ENCODE measurements around the gene RAB2B.

Gene RAB2B

DNA sequence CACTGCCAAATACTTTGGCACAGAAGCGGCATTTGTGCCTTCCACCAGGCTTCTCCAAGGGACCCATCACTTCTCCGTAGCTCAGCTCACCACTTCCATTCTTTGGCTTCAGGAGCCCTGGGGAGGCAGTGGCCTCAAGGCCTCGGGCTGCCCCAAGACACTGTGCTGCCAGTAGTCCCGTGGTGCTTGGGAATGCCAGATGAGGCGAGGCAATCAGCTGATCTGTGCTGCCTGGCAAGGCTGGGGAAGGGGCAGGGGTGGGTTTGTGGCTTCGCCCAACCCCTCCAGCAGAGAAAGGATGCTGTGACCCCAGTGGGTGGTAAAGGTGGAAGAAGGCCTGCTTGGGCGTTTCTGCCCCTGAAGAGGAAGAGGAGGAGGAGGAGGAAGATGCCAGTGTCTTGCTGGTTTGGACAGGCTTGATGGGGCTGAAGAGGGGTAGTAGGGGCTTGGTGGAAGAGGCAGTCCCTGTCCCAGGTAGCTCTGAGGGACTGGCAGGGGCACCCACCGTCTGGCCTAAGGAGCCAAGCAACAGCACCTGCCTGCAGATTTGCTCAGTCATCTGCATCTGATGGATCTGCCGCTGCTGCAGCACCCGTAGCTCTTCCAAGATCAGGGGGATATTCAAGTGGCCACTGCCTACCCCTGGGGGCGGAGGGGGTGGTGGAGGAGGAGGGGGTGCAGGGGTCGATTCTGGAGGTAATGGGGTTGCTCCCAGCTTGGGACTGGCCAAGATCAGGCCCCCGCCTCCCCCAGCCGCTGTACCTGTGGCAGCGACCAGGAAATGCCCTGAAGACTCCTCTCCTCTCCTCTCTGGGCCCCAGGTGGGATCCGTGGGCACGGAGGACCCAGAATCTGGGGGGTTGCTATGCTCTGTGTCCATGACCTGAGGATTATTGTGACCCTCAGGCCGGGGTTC lies 48.1 kb upstream of the RAB2B start:
- H3K27me3 ChIP-seq (ENCODE audit: control insufficient read depth, low read length): no peaks in the 10 kb centered on the region
- H3K79me2 ChIP-seq (ENCODE audit: control insufficient read depth, low read length): peaks cover 4% of the 10 kb centered on the region
- no peaks in the 10 kb centered on the region for H4K20me1 ChIP-seq (ENCODE audit: control insufficient read depth, insufficient read depth, low read depth, low read length)
- H3F3A ChIP-seq (ENCODE audit: control insufficient read depth, insufficient read depth): peaks cover 13% of the 10 kb centered on the region
- no peak for TF ChIP-seq EZH2phosphoT487 (IDR thresholded peaks at IDR 0.05; ENCODE audit: borderline replicate concordance, low read length)
- TF ChIP-seq, protein P1, sequence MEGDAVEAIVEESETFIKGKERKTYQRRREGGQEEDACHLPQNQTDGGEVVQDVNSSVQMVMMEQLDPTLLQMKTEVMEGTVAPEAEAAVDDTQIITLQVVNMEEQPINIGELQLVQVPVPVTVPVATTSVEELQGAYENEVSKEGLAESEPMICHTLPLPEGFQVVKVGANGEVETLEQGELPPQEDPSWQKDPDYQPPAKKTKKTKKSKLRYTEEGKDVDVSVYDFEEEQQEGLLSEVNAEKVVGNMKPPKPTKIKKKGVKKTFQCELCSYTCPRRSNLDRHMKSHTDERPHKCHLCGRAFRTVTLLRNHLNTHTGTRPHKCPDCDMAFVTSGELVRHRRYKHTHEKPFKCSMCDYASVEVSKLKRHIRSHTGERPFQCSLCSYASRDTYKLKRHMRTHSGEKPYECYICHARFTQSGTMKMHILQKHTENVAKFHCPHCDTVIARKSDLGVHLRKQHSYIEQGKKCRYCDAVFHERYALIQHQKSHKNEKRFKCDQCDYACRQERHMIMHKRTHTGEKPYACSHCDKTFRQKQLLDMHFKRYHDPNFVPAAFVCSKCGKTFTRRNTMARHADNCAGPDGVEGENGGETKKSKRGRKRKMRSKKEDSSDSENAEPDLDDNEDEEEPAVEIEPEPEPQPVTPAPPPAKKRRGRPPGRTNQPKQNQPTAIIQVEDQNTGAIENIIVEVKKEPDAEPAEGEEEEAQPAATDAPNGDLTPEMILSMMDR (IDR thresholded peaks at IDR 0.05; ENCODE audit: low read depth, low read length, poor library complexity, severe bottlenecking): no peak
- H3K9me2 ChIP-seq (replicated peaks; ENCODE audit: control insufficient read depth, low read length): no peaks in the 10 kb centered on the region
- H3K36me3 ChIP-seq (ENCODE audit: control insufficient read depth, low read length): 0 out of 2 replicates have a peak, but pooled peaks cover 4% of the 10 kb centered on the region
- peak overlapping the region; percentile 98 for H3K4me2 ChIP-seq (ENCODE audit: low read length)
- peaks cover 36% of the 10 kb centered on the region for H3K4me1 ChIP-seq (ENCODE audit: control insufficient read depth, low read length)
- H3K4me3 ChIP-seq (ENCODE audit: low read length): peak overlapping the region; percentile 86
- no peak overlapping the region for H3K27ac ChIP-seq (ENCODE audit: low read depth, low read length)
- H3K9me3 ChIP-seq (ENCODE audit: control insufficient read depth, insufficient read depth, low read length): no peaks in the 10 kb centered on the region

DNA sequence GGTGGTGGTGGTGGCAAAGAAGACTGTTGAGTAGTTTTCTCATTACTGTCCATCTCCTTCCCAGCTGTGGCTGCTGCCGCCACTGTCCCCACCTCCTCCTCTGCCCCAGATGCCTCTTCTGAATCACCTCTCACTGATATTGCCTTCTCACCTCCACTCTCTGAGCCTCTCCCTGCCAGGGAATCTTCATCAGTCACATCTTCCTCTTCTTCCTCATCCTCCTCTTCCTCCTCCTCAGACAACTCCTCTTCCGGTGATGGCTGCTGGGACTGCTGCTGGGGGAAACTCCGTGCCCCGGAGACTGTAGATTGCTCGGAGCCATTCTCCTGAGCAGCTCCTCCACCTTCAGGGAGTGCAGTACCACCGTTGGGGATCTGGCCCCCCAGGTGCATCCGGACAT lies 46.4 kb upstream of the RAB2B start:
- H3K27me3 ChIP-seq (ENCODE audit: control insufficient read depth, low read length): no peaks in the 10 kb centered on the region
- H3K27ac ChIP-seq (ENCODE audit: low read depth, low read length): no peak overlapping the region
- H3K9me2 ChIP-seq (replicated peaks; ENCODE audit: control insufficient read depth, low read length): no peaks in the 10 kb centered on the region
- peaks cover 3% of the 10 kb centered on the region; the same call in 1 of the 2 replicates for H3F3A ChIP-seq (ENCODE audit: control insufficient read depth, insufficient read depth)
- H3K36me3 ChIP-seq (ENCODE audit: control insufficient read depth, low read length): 0 out of 2 replicates have a peak, but pooled peaks cover 4% of the 10 kb centered on the region
- no peak overlapping the region for H3K4me3 ChIP-seq (ENCODE audit: low read length)
- H4K20me1 ChIP-seq (ENCODE audit: control insufficient read depth, insufficient read depth, low read depth, low read length): no peaks in the 10 kb centered on the region
- no peaks in the 10 kb centered on the region for H3K9me3 ChIP-seq (ENCODE audit: control insufficient read depth, insufficient read depth, low read length)
- peaks cover 24% of the 10 kb centered on the region for H3K4me1 ChIP-seq (ENCODE audit: control insufficient read depth, low read length)
- peaks cover 4% of the 10 kb centered on the region for H3K79me2 ChIP-seq (ENCODE audit: control insufficient read depth, low read length)
- TF ChIP-seq EZH2phosphoT487 (IDR thresholded peaks at IDR 0.05; ENCODE audit: borderline replicate concordance, low read length): no peak
- H3K4me2 ChIP-seq (ENCODE audit: low read length): no peak overlapping the region

DNA sequence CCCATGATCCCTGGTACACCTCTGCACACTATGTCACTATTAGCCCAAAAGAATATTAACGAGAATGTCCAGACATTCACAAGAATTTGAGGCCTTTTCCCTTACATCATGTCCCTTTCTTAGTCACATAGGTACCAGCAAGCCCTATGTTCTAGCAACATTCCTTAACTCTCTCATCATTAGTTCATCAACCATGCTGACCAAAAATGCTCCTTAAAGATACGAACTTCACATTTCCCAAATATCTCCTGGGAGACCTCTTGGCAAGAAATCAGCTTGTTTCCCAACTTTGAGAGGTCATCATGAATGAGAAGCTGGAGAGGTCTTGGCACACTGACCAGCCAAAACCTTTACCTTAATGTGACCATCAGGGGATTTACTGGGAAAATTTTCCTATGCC lies 44.7 kb upstream of the RAB2B start:
- Histone ChIP-seq H3K36me3 (ENCODE audit: control insufficient read depth, low read length) (0 out of 2 replicates have a peak, but pooled peaks cover 4% of the 10 kb centered on the region), H3K4me1 (ENCODE audit: control insufficient read depth, low read length) (peaks cover 7% of the 10 kb centered on the region), H3F3A (ENCODE audit: control insufficient read depth, insufficient read depth) (no peaks in the 10 kb centered on the region), H3K9me3 (ENCODE audit: control insufficient read depth, insufficient read depth, low read length) (no peaks in the 10 kb centered on the region), H3K4me2 (ENCODE audit: low read length) (no peak overlapping the region), H4K20me1 (ENCODE audit: control insufficient read depth, insufficient read depth, low read depth, low read length) (no peaks in the 10 kb centered on the region), H3K79me2 (ENCODE audit: control insufficient read depth, low read length) (peaks cover 4% of the 10 kb centered on the region), H3K27ac (ENCODE audit: low read depth, low read length) (no peak overlapping the region), H3K27me3 (ENCODE audit: control insufficient read depth, low read length) (no peaks in the 10 kb centered on the region), H3K9me2 (replicated peaks; ENCODE audit: control insufficient read depth, low read length) (no peaks in the 10 kb centered on the region), H3K4me3 (ENCODE audit: low read length) (no peak overlapping the region)
- no peak for TF ChIP-seq EZH2phosphoT487 (IDR thresholded peaks at IDR 0.05; ENCODE audit: borderline replicate concordance, low read length)
- TF ChIP-seq, protein P1 (IDR thresholded peaks at IDR 0.05; ENCODE audit: low read depth, low read length, poor library complexity, severe bottlenecking): no peak

DNA sequence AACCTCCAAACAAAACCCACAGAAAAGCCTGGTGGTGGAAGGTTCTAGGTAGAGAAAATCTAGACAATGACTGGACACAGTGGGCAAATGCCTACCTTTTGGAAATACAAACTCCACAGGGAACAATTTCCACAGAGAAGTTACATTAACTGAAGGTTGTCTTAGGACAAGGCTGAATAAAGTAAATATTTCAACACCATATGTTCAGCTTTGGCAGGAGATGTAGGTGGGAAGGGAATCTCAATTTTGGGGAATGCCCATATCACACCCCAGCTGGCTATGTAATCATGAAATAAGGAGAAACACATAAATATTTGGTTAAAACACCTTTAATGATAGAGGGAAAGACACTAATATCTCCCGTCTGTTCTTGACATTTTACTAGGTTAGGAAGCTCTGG lies 44.0 kb upstream of the RAB2B start:
- H4K20me1 ChIP-seq (ENCODE audit: control insufficient read depth, insufficient read depth, low read depth, low read length): no peaks in the 10 kb centered on the region
- H3K27me3 ChIP-seq (ENCODE audit: control insufficient read depth, low read length): no peaks in the 10 kb centered on the region
- no peak overlapping the region for H3K27ac ChIP-seq (ENCODE audit: low read depth, low read length)
- H3F3A ChIP-seq (ENCODE audit: control insufficient read depth, insufficient read depth): no peaks in the 10 kb centered on the region
- H3K9me3 ChIP-seq (ENCODE audit: control insufficient read depth, insufficient read depth, low read length): no peaks in the 10 kb centered on the region
- no peak overlapping the region for H3K4me2 ChIP-seq (ENCODE audit: low read length)
- 0 out of 2 replicates have a peak, but pooled peaks cover 4% of the 10 kb centered on the region for H3K36me3 ChIP-seq (ENCODE audit: control insufficient read depth, low read length)
- peaks cover 4% of the 10 kb centered on the region for H3K79me2 ChIP-seq (ENCODE audit: control insufficient read depth, low read length)
- H3K4me1 ChIP-seq (ENCODE audit: control insufficient read depth, low read length): peaks cover 5% of the 10 kb centered on the region; the same call in 1 of the 2 replicates
- no peak overlapping the region for H3K4me3 ChIP-seq (ENCODE audit: low read length)
- TF ChIP-seq, protein P1 (IDR thresholded peaks at IDR 0.05; ENCODE audit: low read depth, low read length, poor library complexity, severe bottlenecking): no peak
- no peak for TF ChIP-seq EZH2phosphoT487 (IDR thresholded peaks at IDR 0.05; ENCODE audit: borderline replicate concordance, low read length)
- no peaks in the 10 kb centered on the region for H3K9me2 ChIP-seq (replicated peaks; ENCODE audit: control insufficient read depth, low read length)
